ENCODE data around the gene LRPAP1.

Gene LRPAP1

GRCh38 chr4:3473181-3473950 is 58.9 kb downstream of the LRPAP1 start:
- DNase-seq: no peak
- TF ChIP-seq POLR2A (IDR thresholded peaks at IDR 0.05; ENCODE audit: low read length) (no peak), GATA1 (IDR thresholded peaks at IDR 0.05; ENCODE audit: low read depth, low read length) (no peak)

GRCh38 chr4:3472411-3473141 is 59.6 kb downstream of the LRPAP1 start:
- TF ChIP-seq POLR2A (IDR thresholded peaks at IDR 0.05; ENCODE audit: low read length): no peak
- no peak for TF ChIP-seq GATA1 (IDR thresholded peaks at IDR 0.05; ENCODE audit: low read depth, low read length)
- DNase-seq: no peak

GRCh38 chr4:3471886-3472285 is 60.3 kb downstream of the LRPAP1 start:
- no peak for DNase-seq
- TF ChIP-seq POLR2A (IDR thresholded peaks at IDR 0.05; ENCODE audit: low read length): no peak
- TF ChIP-seq GATA1 (IDR thresholded peaks at IDR 0.05; ENCODE audit: low read depth, low read length): no peak

GRCh38 chr4:3471098-3471760 is 61.0 kb downstream of the LRPAP1 start:
- TF ChIP-seq POLR2A (IDR thresholded peaks at IDR 0.05; ENCODE audit: low read length): no peak
- TF ChIP-seq GATA1 (IDR thresholded peaks at IDR 0.05; ENCODE audit: low read depth, low read length): no peak
- no peak for DNase-seq

- TF ChIP-seq POLR2A (IDR thresholded peaks at IDR 0.05; ENCODE audit: low read length) (no peak), GATA1 (IDR thresholded peaks at IDR 0.05; ENCODE audit: low read depth, low read length) (no peak)
- DNase-seq: no peak
Measured at GRCh38 chr4:3470244-3471097, 61.8 kb downstream of the LRPAP1 start.

- DNase-seq: no peak
- TF ChIP-seq GATA1 (IDR thresholded peaks at IDR 0.05; ENCODE audit: low read depth, low read length) (no peak), POLR2A (IDR thresholded peaks at IDR 0.05; ENCODE audit: low read length) (no peak)
Measured at GRCh38 chr4:3469386-3470243, 62.6 kb downstream of the LRPAP1 start.

- no peak for TF ChIP-seq GATA1 (IDR thresholded peaks at IDR 0.05; ENCODE audit: low read depth, low read length)
- no peak for TF ChIP-seq POLR2A (IDR thresholded peaks at IDR 0.05; ENCODE audit: low read length)
- DNase-seq: no peak
Measured at GRCh38 chr4:3468804-3469203, 63.4 kb downstream of the LRPAP1 start.

- DNase-seq: no peak
- no peak for TF ChIP-seq GATA1 (IDR thresholded peaks at IDR 0.05; ENCODE audit: low read depth, low read length)
- TF ChIP-seq POLR2A (IDR thresholded peaks at IDR 0.05; ENCODE audit: low read length): no peak
Measured at GRCh38 chr4:3468154-3468553, 64.1 kb downstream of the LRPAP1 start.

GRCh38 chr4:3467601-3468031 is 64.6 kb downstream of the LRPAP1 start:
- DNase-seq: no peak
- no peak for TF ChIP-seq POLR2A (IDR thresholded peaks at IDR 0.05; ENCODE audit: low read length)
- no peak for TF ChIP-seq GATA1 (IDR thresholded peaks at IDR 0.05; ENCODE audit: low read depth, low read length)

- no peak for TF ChIP-seq GATA1 (IDR thresholded peaks at IDR 0.05; ENCODE audit: low read depth, low read length)
- no peak for TF ChIP-seq POLR2A (IDR thresholded peaks at IDR 0.05; ENCODE audit: low read length)
Measured at GRCh38 chr4:3466691-3467600, 65.3 kb downstream of the LRPAP1 start.

GRCh38 chr4:3465698-3466671 is 66.2 kb downstream of the LRPAP1 start:
- no peak for DNase-seq

More at GRCh38 chr4:3466691-3467600, 65.3 kb downstream of the LRPAP1 start:
- no peak for DNase-seq

More at GRCh38 chr4:3465698-3466671, 66.2 kb downstream of the LRPAP1 start:
- TF ChIP-seq GATA1 (IDR thresholded peaks at IDR 0.05; ENCODE audit: low read depth, low read length) (no peak), POLR2A (IDR thresholded peaks at IDR 0.05; ENCODE audit: low read length) (no peak)
